Mesenchymal stem cell (in vitro differentiated cells and primary cell): ENCODE results near the gene GNPNAT1.

Experiments used
- DNase-seq: peaks from one replicate; pipeline ENCODE4 v3.0.0-alpha.2; 2013
- H2AFZ ChIP-seq: one replicate; pipeline ENCODE4 v1.6.1; 2013; ENCODE audit warnings: low read depth, mild to moderate bottlenecking, control low read depth, inconsistent platforms, low read length, moderate library complexity
- H2AK5ac ChIP-seq: 2 replicates; pipeline ENCODE4 v1.6.1; 2013; ENCODE audit warnings: low read length, moderate library complexity, mild to moderate bottlenecking, inconsistent platforms; ENCODE audit not compliant: severe bottlenecking
- H2BK120ac ChIP-seq: one replicate; pipeline ENCODE4 v1.6.1; 2013; ENCODE audit warnings: low read depth, mild to moderate bottlenecking, inconsistent platforms, low read length, moderate library complexity
- H2BK12ac ChIP-seq, 2 experiments: one replicate each; pipeline ENCODE4 v1.6.1; 2013; ENCODE audit warnings: inconsistent platforms in 2 of 2, low read length in 2 of 2, mild to moderate bottlenecking in 2 of 2, moderate library complexity in 2 of 2, control low read depth in 1 of 2
- H2BK15ac ChIP-seq: one replicate; pipeline ENCODE4 v1.6.1; 2013; ENCODE audit warnings: mild to moderate bottlenecking, low read depth, inconsistent platforms; ENCODE audit not compliant: poor library complexity, severe bottlenecking
- H2BK5ac ChIP-seq: 2 replicates; pipeline ENCODE4 v1.6.1; 2013; ENCODE audit warnings: low read depth, mild to moderate bottlenecking, low read length, control low read depth, inconsistent platforms; ENCODE audit not compliant: poor library complexity, severe bottlenecking
- H3K14ac ChIP-seq, 2 experiments: one replicate each; pipeline ENCODE4 v1.6.1; 2013; ENCODE audit warnings: inconsistent platforms in 2 of 2, low read length in 2 of 2, control low read depth in 1 of 2, mild to moderate bottlenecking in 1 of 2, moderate library complexity in 1 of 2
- H3K18ac ChIP-seq, 2 experiments: one replicate each; pipeline ENCODE4 v1.6.1; 2013; ENCODE audit warnings: inconsistent platforms in 2 of 2, low read length in 2 of 2, control low read depth in 1 of 2, low read depth in 1 of 2, mild to moderate bottlenecking in 1 of 2
- H3K23ac ChIP-seq, 2 experiments: one replicate each; pipeline ENCODE4 v1.6.1; 2013; ENCODE audit warnings: inconsistent platforms in 2 of 2, low read length in 2 of 2, mild to moderate bottlenecking in 2 of 2, moderate library complexity in 2 of 2, control low read depth in 1 of 2
- H3K27ac ChIP-seq: 2 replicates; pipeline ENCODE4 v1.5.1; 2013; ENCODE audit warnings: mild to moderate bottlenecking, moderate library complexity, low read length, control low read depth, inconsistent platforms; ENCODE audit not compliant: poor library complexity, severe bottlenecking
- H3K27me3 ChIP-seq, 2 experiments: 2 replicates each; pipeline versions ENCODE4 v1.6.1 to v1.7.0; 2013; ENCODE audit warnings: low read length in 2 of 2, mild to moderate bottlenecking in 2 of 2, moderate library complexity in 2 of 2, control low read depth in 1 of 2, inconsistent platforms in 1 of 2; ENCODE audit not compliant: control insufficient read depth in 1 of 2, insufficient read depth in 1 of 2
- H3K36me3 ChIP-seq, 2 experiments: 2 replicates each; pipeline versions ENCODE4 v1.6.1 to v1.7.0; 2013; ENCODE audit warnings: low read length in 2 of 2, control low read depth in 1 of 2, inconsistent platforms in 1 of 2, low read depth in 1 of 2, mild to moderate bottlenecking in 1 of 2; ENCODE audit not compliant: insufficient read depth in 2 of 2, control insufficient read depth in 1 of 2
- H3K4ac ChIP-seq, 2 experiments: one replicate each; pipeline ENCODE4 v1.6.1; 2013; ENCODE audit warnings: inconsistent platforms in 2 of 2, low read length in 2 of 2, mild to moderate bottlenecking in 2 of 2, moderate library complexity in 2 of 2, control low read depth in 1 of 2, low read depth in 1 of 2
- H3K4me1 ChIP-seq: 2 replicates; pipeline ENCODE4 v1.6.1; 2013; ENCODE audit warnings: low read depth, low read length, control low read depth; ENCODE audit not compliant: control insufficient read depth, insufficient read depth
- H3K4me2 ChIP-seq: 2 replicates; pipeline ENCODE4 v1.6.1; 2013; ENCODE audit warnings: low read length, mild to moderate bottlenecking, inconsistent platforms; ENCODE audit not compliant: poor library complexity, severe bottlenecking
- H3K4me3 ChIP-seq, 2 experiments: 2 replicates each; pipeline versions ENCODE4 v1.5.1 to v1.7.0; 2013; ENCODE audit warnings: low read length in 2 of 2, mild to moderate bottlenecking in 2 of 2, control low read depth in 1 of 2, low read depth in 1 of 2; ENCODE audit not compliant: insufficient read depth in 1 of 2
- H3K79me1 ChIP-seq: replicated peaks from 2 replicates; pipeline ENCODE4 v1.6.1; 2013; ENCODE audit warnings: mild to moderate bottlenecking, control low read depth, low read length, inconsistent platforms; ENCODE audit not compliant: poor library complexity, severe bottlenecking
- H3K9ac ChIP-seq: 2 replicates; pipeline ENCODE4 v1.7.0; 2013; ENCODE audit warnings: mild to moderate bottlenecking, low read length, moderate library complexity
- H3K9me3 ChIP-seq: 2 replicates; pipeline ENCODE4 v1.7.0; 2013; ENCODE audit warnings: mild to moderate bottlenecking, low read length; ENCODE audit not compliant: control insufficient read depth
- H4K8ac ChIP-seq: one replicate; pipeline ENCODE4 v1.6.1; 2013; ENCODE audit warnings: inconsistent platforms, mild to moderate bottlenecking, low read length, moderate library complexity
- H4K91ac ChIP-seq: one replicate; pipeline ENCODE4 v1.6.1; 2013; ENCODE audit warnings: mild to moderate bottlenecking, low read length, inconsistent platforms
- WGBS: methylation state at CpG from one replicate; pipeline ENCODE4 v1.1.7; 2013; ENCODE audit warnings: mixed read lengths; 5-methylcytosine and 5-hydroxymethylcytosine counted together

Gene GNPNAT1

GRCh38 chr14:52835122-52835903 is 43.9 kb upstream of the GNPNAT1 start:
- Histone ChIP-seq H3K36me3 (no peaks in the 10 kb centered on the region), H3K4me1 (peaks cover 4% of the 10 kb centered on the region), H3K79me1 (no peaks in the 10 kb centered on the region), H2BK120ac (no peak overlapping the region), H3K9me3 (no peaks in the 10 kb centered on the region), H3K23ac (no peak overlapping the region), H2BK15ac (no peak overlapping the region), H2BK12ac (peak overlapping the region in 1 of 2 experiments; percentile 6), H3K4ac (peak overlapping the region in 1 of 2 experiments; percentile 33), H2AK5ac (no peak overlapping the region), H3K18ac (peak overlapping the region in 1 of 2 experiments; percentile 9), H3K4me3 (peak overlapping the region in 1 of 2 experiments; percentile 9), H4K8ac (peak overlapping the region; percentile 36), H3K4me2 (no peak overlapping the region), H3K9ac (peak overlapping the region; percentile 4), H2AFZ (no peak overlapping the region), H2BK5ac (peak overlapping the region; percentile 62), H3K27me3 (no peaks in the 10 kb centered on the region), H3K27ac (peak overlapping the region; percentile 74), H3K14ac (no peak overlapping the region), H4K91ac (no peak overlapping the region)
- WGBS = 36% methylated on average over 11 of the region's 12 CpGs
- peak; percentile 83 for DNase-seq

DNA sequence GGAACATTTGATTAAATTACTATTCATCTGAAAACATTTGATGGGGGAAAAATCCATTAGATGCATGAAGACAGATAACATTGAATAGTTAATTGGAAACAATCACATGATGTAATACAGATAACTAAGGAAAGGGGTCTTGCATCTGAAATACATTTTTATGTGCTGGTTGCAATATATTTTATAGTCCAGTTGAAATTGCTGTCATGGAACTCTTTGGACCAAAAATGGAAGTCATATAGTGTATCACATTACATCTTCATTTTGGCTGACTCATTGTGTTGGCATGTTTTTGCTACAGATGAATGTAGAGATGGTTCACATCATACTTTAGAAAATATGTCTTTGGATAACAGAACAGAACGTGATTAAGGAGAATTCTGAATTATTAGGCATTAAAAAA is 43.0 kb upstream of the GNPNAT1 start:
- Histone ChIP-seq H3K4me2 (no peak overlapping the region), H2BK12ac (no peak overlapping the region), H3K9me3 (no peaks in the 10 kb centered on the region), H3K4ac (no peak overlapping the region), H2BK5ac (no peak overlapping the region), H2BK120ac (no peak overlapping the region), H3K27me3 (no peaks in the 10 kb centered on the region), H3K79me1 (no peaks in the 10 kb centered on the region), H2AK5ac (no peak overlapping the region), H3K14ac (no peak overlapping the region), H4K91ac (no peak overlapping the region), H3K36me3 (no peaks in the 10 kb centered on the region), H3K27ac (no peak overlapping the region), H2AFZ (no peak overlapping the region), H2BK15ac (no peak overlapping the region), H3K4me1 (peaks cover 4% of the 10 kb centered on the region), H3K18ac (no peak overlapping the region), H3K9ac (no peak overlapping the region), H3K4me3 (no peak overlapping the region), H3K23ac (no peak overlapping the region), H4K8ac (no peak overlapping the region)
- WGBS = no CpG with 5 or more reads among the region's 1 CpG
- peak; percentile 51 for DNase-seq

DNA sequence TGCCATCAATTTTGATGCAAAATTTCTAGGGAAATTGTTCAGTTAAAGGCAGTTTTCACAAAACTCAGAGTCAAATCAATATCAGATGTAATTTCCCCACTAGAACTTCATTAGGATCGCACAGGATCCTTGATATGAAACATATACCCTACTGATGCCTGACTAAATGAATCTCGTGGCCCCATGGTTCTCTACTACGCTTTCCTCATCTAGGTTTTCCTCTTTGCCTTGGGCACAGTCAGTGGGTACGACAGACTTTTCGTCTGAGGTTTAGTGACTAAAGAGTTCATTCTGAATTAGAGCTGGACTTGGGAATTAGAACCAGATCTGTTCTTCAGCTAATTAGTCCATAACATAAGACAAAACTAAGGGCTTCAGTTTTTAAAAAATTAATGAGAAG is 42.5 kb upstream of the GNPNAT1 start:
- no peaks in the 10 kb centered on the region for H3K79me1 ChIP-seq
- H3K14ac ChIP-seq = no peak overlapping the region
- H4K8ac ChIP-seq = no peak overlapping the region
- H3K4me1 ChIP-seq = peaks cover 4% of the 10 kb centered on the region
- H2BK12ac ChIP-seq = peak overlapping the region in 1 of 2 experiments; percentile 1
- no peak overlapping the region for H3K4me3 ChIP-seq
- H3K27me3 ChIP-seq = no peaks in the 10 kb centered on the region
- no peak overlapping the region for H4K91ac ChIP-seq
- H2BK15ac ChIP-seq = no peak overlapping the region
- no peak overlapping the region for H3K4me2 ChIP-seq
- no peak for DNase-seq
- H2BK120ac ChIP-seq = no peak overlapping the region
- H3K9ac ChIP-seq = no peak overlapping the region
- H3K18ac ChIP-seq = no peak overlapping the region
- H2BK5ac ChIP-seq = no peak overlapping the region
- H2AFZ ChIP-seq = no peak overlapping the region
- 91% methylated on average over 3 of the region's 5 CpGs for WGBS
- peak overlapping the region; percentile 10 for H2AK5ac ChIP-seq
- no peak overlapping the region for H3K23ac ChIP-seq
- no peak overlapping the region for H3K4ac ChIP-seq
- H3K36me3 ChIP-seq = no peaks in the 10 kb centered on the region
- no peak overlapping the region for H3K27ac ChIP-seq
- H3K9me3 ChIP-seq = no peaks in the 10 kb centered on the region

DNA sequence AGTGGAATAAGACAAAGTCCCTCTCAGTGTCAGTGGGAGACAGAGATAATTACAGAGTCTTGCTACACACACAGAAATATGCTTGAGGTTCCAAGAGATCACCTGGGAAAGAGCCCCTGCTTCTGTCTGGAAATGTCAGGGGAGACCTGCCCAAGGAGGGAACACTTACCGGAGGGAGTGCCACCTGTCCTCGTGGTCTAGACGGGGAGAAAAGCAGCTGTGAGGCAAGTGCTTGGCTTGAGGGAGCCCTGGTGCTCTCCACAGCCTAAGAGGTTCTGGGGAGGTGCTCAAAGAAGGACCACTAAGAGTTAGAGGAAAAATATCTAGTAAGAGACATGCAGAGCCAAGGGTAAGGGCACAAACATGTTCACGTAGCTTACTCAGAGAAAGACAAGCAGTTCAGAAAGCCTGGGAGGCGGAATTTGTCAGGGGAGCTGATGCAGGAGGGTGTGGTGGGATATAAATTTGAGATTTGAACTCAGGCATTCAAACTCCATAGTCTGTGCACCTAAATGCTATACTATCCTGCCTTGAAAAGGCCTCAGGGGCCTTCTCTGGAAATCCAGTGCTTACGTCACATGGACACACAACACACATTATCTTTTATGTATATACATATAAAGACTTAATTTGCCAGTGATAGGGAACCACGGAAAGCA is 38.2 kb upstream of the GNPNAT1 start:
- H3K4me3 ChIP-seq = no peak overlapping the region
- no peak for DNase-seq
- H3K18ac ChIP-seq = peak overlapping the region; percentile 33 to 67
- no peak overlapping the region for H2AK5ac ChIP-seq
- H3K27ac ChIP-seq = no peak overlapping the region
- no peaks in the 10 kb centered on the region for H3K36me3 ChIP-seq
- H3K23ac ChIP-seq = no peak overlapping the region
- H2BK12ac ChIP-seq = peak overlapping the region in 1 of 2 experiments; percentile 83
- no peaks in the 10 kb centered on the region for H3K79me1 ChIP-seq
- H2BK5ac ChIP-seq = no peak overlapping the region
- no peak overlapping the region for H3K14ac ChIP-seq
- no peak overlapping the region for H3K9ac ChIP-seq
- no peak overlapping the region for H2BK15ac ChIP-seq
- no peak overlapping the region for H3K4me2 ChIP-seq
- peak overlapping the region; percentile 75 for H4K8ac ChIP-seq
- H3K4ac ChIP-seq = peak overlapping the region; percentile 7 to 81
- H2BK120ac ChIP-seq = peak overlapping the region; percentile 0
- 91% methylated on average over 5 of the region's 7 CpGs for WGBS
- H3K27me3 ChIP-seq = no peaks in the 10 kb centered on the region
- no peak overlapping the region for H4K91ac ChIP-seq
- H3K9me3 ChIP-seq = no peaks in the 10 kb centered on the region
- H3K4me1 ChIP-seq = no peaks in the 10 kb centered on the region
- H2AFZ ChIP-seq = no peak overlapping the region
